NCI-H187 (cell line): Measurements from ENCODE around the gene NOSTRIN.
"Not testable (repeated sequence)": the region's sequence is repeated elsewhere in the genome, so short reads cannot be mapped to it uniquely, and the experiment has no call there.

ENCODE experiments used
- DNase-seq, 2 experiments: peaks; one replicate each; lab custom pipeline; 2025; lab: John Stamatoyannopoulos, UW

NOSTRIN gene, protein sequence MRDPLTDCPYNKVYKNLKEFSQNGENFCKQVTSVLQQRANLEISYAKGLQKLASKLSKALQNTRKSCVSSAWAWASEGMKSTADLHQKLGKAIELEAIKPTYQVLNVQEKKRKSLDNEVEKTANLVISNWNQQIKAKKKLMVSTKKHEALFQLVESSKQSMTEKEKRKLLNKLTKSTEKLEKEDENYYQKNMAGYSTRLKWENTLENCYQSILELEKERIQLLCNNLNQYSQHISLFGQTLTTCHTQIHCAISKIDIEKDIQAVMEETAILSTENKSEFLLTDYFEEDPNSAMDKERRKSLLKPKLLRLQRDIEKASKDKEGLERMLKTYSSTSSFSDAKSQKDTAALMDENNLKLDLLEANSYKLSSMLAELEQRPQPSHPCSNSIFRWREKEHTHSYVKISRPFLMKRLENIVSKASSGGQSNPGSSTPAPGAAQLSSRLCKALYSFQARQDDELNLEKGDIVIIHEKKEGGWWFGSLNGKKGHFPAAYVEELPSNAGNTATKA

DNA sequence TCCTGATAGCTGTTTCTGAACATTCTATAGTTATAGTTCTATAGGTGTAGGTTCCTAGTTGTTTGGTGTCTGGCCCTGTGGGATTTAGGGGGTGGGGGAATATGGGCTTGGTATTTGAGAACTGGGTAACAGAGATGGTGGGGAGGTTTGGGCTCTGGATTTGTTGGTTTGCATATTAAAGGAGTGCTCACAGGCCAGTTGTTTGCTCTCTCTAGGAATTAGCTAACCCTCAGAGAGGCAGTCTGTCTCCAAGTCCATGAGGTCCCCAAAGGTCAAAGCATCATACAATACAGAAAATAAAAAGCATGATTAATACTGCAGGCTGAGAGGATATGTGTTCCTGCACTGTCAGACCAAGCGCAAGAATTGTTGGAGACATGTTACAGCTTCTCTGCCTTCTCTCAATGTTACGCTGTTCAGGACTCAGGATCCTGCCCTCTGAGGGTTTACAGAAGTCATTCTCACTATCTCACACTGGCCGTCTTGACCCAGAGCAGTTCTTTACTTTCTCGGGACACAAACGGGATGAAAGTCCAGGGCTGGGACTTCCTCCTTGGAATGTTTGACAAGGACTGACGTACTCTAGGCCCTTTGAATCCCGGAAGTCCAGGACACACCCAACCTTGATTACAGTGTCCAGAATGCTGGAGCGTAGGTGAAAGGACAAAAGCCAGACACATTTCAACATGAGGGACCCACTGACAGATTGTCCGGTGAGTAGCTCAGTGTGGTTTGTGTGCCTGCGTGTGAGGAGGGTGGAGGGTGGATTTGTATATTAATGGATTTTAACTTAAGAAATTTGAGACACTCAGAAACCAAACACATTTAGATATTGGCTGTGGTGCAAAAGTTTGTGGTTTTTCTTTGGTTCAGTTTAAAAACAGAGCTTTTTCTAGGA, at the start of gene NOSTRIN:
TSS of gene NOSTRIN (plus strand) at position 677 of the 898 bp plus-strand sequence. CDS start at position 687, 10 bp downstream.
- no peak for DNase-seq

DNA sequence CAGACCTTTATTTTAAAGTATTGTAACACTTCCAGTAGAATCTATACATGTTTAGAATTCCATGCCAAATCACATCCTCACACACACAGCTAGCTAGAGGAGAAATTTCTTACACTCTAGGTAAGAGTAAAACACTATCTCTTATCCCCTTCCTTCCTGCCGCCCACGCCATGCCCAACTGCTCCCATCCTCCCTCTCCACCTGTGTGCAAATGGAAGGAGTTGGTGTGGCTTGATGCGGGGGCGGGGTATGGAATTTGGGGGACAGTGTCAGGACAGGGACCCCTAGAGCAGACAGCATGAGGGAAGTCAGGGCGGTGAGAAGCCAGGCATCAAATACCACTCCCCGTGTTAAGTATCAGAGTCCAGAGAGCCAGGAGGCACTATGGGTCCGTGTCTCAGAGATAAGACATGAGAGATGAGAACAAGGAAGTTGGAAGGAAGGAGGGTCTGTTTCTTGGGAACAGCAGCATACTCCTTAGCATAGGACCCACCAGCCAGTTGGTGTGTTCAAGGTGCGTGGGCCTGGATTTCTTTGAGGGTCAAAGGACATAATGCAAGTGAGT, 48.6 kb upstream of the NOSTRIN start:
- no peak for DNase-seq

DNA sequence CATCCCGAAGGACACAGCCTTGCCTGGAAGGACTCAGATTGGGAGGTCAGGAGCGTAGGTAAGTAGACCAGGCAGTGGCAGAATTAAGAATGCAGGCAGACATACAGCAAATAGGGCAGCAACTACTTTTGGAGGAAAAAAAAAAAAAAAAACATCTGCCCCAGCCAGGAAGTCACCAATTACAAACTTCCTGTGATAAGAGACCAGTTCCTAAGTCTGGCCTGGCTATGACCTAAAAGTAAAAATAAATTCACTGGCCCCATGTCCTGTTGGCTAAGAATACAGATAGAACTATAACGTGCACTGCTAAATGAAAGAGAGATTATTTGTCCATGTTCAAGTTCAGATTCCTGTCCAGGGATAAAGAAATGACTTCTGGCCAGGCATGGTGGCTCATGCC, 45.2 kb upstream of the NOSTRIN start:
- DNase-seq, result no peak

DNA sequence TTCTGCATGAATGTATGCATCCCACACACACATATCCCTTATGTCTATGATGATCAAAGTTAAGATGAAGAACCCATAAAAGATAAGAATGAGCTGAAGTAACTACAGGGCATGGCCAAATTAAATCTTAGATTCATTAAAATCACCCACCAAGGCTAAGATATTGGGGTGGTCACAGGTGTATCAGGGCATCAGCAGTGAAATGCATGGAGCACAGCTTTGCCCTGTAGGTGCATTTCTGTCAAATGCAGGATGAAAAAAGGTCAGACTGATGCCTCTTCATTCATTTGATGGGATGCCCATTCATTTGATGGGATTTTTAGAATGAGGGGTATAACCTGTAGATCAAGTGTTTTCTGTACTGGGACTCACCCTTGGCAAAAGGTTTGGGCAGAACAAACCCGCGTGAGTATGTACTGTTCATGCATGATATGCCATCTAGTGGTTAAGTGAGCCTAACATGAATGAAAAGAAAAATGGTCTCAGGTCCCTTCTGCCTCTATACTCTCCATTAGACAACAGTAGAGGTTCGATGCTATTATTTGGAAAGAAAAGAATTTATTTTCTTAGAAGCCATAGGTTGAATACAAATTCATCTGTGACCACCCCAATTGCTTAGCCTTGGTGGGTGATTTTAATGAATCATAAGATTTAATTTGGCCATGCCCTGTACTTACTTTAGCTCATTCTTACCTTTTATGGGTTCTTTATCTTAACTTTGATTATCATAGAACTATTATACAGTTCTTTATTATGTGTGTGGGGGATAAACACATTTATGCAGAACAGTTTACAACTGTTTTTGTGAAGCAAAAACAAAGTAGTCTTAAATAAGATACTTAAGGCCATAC, 43.2 kb upstream of the NOSTRIN start:
- DNase-seq, result peak in 1 of 2 experiments; percentile 25

DNA sequence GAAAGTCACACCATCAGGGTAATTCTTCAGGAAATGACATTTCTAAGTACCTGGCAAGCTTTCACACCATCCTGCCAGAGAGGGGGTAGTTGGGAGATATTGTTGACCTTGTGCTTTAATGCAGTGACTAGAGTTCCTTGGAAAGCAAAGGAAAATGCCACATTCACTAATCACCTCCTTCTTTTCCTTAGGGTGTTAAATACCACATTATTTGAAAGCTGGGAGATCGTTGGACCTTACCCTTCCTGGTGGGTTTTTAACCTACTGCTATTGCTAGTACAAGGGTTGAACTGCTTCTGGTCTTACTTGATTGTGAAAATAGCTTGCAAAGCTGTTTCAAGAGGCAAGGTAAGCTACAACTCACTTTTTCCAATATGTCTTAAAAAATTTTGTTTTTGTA, 37.0 kb upstream of the NOSTRIN start:
- DNase-seq, result no peak

DNA sequence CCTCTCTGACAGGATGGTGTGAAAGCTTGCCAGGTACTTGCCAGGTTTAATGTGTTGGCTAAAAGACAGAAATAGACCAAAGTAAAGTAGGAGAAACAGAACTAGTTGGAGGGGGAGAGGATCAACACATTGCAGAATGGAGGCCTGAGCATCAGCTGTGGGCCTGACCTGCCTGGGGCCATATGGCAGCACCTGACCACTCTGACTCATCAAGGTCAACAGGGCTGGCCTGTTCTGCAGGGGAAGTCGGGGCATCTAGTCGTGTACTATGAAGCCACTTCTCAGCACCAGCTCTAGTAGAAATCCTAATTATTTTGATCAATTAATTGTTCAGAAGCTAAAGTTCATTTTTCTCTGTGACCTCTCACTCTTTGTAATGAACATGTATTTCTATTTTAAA, 35.8 kb upstream of the NOSTRIN start:
- DNase-seq, result no peak

DNA sequence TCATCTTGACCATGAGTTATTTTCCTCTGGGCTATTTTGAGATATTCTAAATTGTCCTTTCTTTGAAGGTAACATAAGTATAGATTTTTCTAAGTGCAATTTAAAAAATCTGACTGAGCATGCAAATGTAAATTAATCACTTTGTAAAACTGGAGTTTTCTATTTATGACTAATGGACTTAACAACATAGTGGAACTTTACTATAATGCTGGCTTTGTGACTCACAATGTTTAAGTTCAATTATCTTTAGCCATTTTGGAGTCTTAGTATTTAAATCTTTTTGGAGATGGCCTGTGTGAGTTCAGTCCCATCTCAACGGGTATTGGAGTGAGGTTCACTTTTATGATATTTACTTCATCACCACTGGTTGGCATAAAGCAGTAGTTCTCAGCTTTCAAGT, 35.2 kb upstream of the NOSTRIN start:
- DNase-seq, result no peak

DNA sequence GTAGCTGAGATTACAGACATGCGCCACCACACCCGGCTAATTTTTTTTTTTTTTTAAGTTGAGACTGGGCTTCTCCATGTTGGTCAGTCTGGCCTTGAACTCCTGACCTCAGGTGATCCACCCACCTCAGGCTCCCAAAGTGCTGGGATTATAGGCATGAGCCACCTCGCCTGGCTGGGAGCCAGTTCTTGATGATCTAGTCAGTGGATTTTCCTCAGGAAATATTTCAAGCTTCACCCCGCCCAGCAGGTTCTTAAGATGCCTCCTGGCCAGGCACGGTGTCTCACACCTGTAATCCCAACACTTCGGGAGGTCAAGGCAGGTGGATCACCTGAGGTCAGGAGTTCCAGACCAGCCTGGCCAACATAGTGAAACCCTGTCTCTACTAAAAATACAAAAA, 34.1 kb upstream of the NOSTRIN start:
- not testable (repeated sequence) for DNase-seq

DNA sequence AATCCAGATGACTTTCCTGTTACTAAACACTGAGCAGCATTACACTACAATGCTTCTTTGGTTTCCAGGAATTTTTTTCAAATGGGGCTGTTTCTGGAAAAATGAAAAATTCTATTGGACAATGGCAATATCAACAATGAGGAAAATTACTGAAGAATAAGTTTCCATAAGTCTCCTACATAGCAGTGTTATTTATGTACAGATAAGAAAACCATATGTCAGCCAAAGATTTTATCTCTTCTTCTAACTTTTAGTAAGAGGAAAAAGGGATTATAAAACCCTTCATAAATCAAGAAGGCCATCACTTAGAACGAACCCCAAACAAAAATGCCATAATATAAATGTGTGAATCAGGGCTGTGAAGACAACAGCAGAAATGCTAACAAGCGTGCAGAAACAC, 31.6 kb upstream of the NOSTRIN start:
- DNase-seq, result no peak

DNA sequence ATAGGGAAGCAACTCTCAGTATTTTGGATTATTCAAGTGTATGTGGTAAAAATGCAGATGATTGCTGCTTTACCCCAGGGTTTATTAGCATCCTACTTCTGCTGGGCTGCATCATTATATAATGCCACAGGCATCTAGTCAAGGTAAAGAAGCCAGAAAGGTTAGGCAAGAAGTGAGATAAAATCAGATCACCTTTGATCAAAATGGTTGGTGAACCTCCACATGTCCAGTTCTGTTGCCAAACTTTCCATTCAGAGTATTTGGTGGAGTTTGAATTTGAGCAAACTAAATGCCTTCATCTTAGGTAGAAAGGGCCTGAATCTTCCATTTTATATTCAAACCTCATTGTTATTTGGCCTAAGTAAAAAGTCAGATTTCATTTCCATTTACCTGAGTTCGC, 29.7 kb upstream of the NOSTRIN start:
- DNase-seq, result no peak

DNA sequence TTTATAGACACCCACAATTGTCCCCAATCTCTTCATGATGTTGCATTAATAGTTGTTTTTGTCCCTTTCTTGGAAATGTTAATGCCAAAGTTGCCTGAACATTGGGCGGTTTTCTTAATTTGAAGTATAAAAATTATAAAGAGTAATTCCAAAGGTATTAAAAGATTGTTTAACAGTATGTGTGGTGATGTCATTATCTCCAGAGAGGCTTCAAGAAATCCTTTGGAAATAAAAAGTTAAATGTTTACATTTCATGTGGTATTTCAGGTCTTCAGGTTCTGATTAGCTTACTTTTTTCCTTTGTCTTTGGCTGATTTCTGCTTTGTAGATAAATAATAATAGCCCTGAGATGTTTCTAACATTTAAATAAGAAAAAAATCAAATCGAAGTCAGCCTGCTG, 29.3 kb upstream of the NOSTRIN start:
- DNase-seq, result no peak

DNA sequence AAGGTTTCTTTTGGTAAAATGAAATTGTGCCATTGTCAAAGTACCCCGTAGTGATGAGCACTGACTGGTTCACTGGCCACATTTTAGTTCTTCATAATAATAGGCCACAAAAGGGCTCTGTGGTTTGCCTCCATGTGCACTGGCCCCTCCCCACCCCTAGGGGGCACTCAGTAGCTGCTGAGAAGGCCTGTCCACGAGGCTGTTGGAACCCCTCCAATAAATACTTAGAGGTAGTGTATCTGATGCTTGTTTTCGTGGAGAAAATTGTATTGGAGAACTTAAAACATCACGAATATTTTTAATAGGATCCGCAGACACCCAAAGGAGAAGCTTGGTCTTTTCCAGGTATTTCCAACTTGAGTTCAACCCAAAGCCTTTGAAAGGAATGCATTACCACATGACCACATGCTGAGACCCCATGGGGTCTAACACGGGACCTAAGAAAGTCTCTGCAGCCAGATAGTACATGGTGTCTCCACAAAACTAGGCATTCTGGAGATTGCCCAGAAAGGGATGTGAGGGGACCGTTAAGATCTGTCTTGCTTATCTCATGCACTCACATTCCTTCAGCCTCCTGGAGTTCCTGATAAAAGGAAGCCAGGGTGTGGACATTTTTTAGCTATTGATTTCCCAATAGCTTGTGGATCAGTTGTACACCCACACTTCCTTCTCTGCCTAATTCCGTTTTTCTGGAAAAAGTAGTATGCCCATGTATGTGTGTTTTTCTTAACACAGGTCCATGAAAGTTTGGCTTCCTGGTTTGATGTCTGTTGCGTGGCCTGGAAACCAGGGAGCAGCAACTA, 28.5 kb upstream of the NOSTRIN start:
- DNase-seq, result peak in 1 of 2 experiments; percentile 7

DNA sequence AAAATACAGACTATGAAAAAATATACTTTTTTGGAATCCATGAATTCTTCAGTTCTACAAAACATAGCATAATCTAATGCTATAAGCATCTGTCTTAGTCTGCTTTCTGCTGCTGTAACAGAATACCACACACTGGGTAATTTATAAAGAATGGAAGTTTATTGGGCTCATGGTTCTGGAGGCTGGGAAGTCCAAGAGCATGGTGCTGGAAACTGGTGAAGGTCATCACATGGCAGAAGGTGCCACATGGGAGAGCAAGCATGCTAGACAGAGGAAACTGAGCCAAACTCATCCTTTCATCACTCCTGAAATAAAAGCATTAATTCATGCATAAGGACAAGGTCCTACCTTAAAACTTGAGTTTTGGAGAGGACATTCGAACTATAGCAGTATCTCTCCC, 26.6 kb upstream of the NOSTRIN start:
- DNase-seq, result no peak

DNA sequence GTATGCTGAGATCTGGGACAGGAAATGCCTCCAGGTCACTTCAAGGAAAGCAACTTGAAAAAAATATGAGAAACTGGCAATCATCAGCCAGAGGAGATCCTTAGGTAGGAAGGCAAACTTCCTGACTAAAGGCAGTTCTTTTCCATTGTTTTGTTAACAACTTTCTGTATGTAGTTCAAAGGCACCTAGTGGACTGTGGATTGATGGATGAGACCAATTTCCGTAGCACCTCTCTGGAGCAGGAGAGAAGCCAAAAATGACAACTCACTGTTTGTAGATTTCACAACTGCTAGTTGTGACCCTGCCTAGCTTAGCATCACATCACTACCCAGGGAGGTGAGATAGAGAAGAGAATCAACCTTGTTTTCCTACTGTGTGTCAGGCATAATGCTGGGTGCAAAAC, 21.8 kb upstream of the NOSTRIN start:
- DNase-seq, result no peak

DNA sequence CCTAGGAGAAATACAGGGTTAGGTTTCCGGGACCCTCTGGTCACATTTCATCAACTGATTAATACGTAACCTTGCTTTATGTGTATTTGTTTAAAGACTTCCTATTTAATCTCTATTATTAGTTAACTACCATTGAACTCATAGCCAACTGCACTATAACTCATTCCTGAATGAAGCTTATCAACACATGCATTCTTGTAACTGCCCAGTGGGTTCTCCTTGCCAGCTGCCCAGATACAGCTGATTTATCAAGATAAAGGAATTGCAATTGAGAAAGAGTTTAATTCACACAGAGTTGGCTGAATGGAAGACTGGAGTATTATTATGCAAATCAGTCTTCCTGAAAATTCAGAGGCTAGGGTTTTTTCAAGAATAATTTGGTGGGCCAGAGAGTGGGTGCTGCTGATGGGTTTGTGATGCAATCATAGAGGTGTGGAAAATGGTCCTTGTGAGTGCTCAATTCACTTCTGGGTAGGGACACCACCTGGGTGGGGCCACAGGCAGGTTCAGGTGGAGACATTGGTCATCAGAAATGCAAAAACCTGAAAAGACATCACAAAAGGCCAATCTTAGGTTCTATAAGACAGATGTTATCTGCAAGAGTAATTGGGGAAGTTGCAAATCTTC, 21.1 kb upstream of the NOSTRIN start:
- no peak for DNase-seq

DNA sequence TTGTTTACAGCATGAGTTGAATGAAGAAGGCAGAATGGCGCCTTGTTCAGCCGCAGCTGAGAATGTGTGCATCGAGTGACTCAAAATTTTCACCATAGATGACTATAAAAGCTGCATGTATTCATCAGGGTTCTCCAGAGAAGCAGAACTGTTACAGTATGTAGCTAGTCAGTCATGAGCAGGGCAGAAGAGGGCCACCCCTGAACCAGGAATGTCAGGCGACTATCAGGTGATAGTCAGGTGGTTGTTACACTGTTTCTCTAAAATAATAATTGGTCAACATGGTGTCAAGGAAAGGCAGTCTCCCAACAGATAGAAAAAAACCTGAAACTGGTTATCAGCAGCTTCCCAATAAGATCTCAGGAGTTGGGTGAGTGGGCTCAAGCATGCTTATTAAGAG, 20.2 kb upstream of the NOSTRIN start:
- no peak for DNase-seq

DNA sequence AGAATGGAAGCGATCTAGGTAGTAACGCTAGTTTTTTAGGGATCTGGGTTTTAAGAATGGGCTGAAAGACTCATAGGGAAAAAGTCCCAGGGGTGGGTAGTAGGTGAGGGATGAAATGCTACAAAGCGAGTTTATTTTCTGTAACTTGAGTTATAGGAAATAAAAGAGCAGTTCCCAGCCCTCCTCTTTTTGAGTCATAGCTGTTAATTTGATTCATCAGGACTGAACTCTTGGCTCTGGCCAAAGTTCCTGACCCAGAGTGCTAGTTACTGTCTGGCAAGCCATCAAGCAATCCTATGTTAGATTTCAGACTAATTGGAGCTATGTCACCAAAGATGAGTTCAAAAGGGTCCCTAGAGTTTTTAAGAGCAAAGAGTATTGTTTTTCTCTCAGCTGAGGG, 17.4 kb upstream of the NOSTRIN start:
- DNase-seq, result no peak

DNA sequence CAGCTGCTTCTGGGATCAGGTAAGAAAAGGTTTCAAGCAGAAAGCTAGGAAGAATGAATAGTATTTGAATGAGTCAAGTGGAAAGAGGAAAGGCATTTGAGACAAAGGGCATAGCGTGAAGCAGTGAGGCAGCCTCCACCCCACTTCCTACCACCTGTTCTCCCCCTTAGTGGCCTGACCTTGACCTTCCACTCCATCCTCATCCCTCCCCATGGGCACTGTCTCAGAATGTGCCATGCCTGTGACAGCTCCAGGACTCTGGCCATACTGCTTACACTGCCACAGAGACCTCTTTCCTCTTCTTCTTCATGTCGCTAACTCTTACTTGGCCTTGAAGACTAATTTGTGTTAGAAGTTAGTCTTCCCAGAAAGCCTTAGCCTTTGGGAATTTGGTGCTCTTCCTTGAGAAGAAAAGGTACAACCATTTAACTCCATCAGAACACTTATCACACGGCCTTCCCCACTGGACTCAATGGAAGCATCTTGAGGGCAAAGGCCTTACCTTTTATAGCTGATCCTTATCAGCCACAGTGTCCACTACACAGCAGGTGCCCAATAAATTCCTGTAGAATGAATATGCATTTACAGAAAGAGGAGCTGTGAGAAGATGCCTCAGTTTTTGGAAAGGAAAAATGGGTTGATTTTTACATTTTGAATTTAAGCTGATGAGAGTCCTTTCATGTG, 15.2 kb upstream of the NOSTRIN start:
- DNase-seq, result no peak

DNA sequence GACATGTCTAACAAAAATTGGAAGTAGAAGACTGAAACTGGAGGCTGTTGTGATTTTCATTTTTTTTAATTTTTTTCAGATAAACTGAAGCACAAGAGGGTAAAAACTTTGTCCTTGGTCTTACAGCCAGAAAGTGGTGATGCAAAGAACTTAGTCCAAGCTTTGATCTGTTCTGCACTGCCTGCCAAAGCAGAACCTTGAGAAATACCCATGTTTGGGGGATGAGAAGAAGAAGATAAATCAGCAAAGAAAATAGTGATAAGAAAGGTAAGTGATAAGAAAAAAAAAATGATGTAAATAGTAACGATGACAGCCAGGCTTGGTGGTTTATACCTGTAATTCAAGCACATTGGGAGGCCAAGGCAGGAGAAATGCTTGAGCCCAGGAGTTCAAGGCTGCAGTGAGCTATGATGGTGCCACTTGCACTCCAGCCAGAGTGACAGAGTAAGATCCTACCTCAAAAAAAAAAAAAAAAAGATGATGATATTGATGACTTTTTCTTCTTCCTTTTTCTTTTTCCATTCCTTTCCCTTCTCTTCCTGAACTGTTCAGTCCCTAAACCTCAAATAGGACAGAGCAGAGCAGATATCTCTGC, 14.6 kb upstream of the NOSTRIN start:
- no peak for DNase-seq
